Ishikawa (cell line): ENCODE data around the gene NECAB2.

Experiments
- CEBPB ChIP-seq: IDR thresholded peaks from 2 replicates; pipeline ENCODE4 v1.6.1; 2012
- EGR1 ChIP-seq: IDR thresholded peaks from 2 replicates; pipeline ENCODE4 v1.6.1; 2012
- ZBTB7A ChIP-seq: IDR thresholded peaks from 2 replicates; pipeline ENCODE4 v1.6.1; 2012; ENCODE audit warnings: low read depth
- TF ChIP-seq, protein P1 (sequence below): IDR thresholded peaks from 2 replicates; pipeline ENCODE4 v1.6.1; 2012
- TF ChIP-seq, protein P2 (sequence below): IDR thresholded peaks from 2 replicates; pipeline ENCODE4 v1.6.1; 2012
- TF ChIP-seq, protein P3 (sequence below): IDR thresholded peaks from 2 replicates; pipeline ENCODE4 v1.6.1; 2012; ENCODE audit warnings: low read depth, mild to moderate bottlenecking

DNA sequence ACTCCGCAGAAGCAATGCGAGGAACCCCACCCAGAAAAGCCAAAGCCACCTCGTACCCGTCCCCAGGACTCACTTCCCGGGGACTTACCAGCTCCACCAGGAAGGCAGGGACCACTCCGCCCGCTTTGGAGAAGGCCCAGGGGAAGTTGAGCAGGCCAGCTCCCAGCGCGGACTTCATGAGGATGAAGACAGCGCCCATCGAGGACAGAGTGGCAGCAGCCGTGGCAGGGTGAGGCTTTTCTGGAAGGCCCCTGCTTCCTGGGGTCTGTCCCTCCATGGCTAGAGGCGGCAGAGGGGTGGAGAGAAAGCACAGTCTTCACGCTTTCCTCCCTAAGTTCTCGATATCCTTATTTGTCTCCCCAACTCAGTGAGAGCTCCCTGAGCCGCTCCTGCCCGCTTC is 73.8 kb downstream of the NECAB2 start:
- TF ChIP-seq, protein P1, sequence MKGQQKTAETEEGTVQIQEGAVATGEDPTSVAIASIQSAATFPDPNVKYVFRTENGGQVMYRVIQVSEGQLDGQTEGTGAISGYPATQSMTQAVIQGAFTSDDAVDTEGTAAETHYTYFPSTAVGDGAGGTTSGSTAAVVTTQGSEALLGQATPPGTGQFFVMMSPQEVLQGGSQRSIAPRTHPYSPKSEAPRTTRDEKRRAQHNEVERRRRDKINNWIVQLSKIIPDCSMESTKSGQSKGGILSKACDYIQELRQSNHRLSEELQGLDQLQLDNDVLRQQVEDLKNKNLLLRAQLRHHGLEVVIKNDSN = no peak
- TF ChIP-seq EGR1 = no peak
- no peak for TF ChIP-seq CEBPB
- TF ChIP-seq, protein P2, sequence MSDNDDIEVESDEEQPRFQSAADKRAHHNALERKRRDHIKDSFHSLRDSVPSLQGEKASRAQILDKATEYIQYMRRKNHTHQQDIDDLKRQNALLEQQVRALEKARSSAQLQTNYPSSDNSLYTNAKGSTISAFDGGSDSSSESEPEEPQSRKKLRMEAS = no peak
- TF ChIP-seq ZBTB7A = no peak
- TF ChIP-seq, protein P3, sequence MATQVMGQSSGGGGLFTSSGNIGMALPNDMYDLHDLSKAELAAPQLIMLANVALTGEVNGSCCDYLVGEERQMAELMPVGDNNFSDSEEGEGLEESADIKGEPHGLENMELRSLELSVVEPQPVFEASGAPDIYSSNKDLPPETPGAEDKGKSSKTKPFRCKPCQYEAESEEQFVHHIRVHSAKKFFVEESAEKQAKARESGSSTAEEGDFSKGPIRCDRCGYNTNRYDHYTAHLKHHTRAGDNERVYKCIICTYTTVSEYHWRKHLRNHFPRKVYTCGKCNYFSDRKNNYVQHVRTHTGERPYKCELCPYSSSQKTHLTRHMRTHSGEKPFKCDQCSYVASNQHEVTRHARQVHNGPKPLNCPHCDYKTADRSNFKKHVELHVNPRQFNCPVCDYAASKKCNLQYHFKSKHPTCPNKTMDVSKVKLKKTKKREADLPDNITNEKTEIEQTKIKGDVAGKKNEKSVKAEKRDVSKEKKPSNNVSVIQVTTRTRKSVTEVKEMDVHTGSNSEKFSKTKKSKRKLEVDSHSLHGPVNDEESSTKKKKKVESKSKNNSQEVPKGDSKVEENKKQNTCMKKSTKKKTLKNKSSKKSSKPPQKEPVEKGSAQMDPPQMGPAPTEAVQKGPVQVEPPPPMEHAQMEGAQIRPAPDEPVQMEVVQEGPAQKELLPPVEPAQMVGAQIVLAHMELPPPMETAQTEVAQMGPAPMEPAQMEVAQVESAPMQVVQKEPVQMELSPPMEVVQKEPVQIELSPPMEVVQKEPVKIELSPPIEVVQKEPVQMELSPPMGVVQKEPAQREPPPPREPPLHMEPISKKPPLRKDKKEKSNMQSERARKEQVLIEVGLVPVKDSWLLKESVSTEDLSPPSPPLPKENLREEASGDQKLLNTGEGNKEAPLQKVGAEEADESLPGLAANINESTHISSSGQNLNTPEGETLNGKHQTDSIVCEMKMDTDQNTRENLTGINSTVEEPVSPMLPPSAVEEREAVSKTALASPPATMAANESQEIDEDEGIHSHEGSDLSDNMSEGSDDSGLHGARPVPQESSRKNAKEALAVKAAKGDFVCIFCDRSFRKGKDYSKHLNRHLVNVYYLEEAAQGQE = no peak
